SHP77 treated with DMSO at 0.1 percent for 48 hours (cell line): Measurements from ENCODE around the gene ZFAND6.
"Not testable (repeated sequence)": the region's sequence is repeated elsewhere in the genome, so short reads cannot be mapped to it uniquely, and the experiment has no call there.

Experiments used
- DNase-seq: peaks from one replicate; lab custom pipeline; 2025; lab: John Stamatoyannopoulos, UW

ZFAND6 gene

DNA sequence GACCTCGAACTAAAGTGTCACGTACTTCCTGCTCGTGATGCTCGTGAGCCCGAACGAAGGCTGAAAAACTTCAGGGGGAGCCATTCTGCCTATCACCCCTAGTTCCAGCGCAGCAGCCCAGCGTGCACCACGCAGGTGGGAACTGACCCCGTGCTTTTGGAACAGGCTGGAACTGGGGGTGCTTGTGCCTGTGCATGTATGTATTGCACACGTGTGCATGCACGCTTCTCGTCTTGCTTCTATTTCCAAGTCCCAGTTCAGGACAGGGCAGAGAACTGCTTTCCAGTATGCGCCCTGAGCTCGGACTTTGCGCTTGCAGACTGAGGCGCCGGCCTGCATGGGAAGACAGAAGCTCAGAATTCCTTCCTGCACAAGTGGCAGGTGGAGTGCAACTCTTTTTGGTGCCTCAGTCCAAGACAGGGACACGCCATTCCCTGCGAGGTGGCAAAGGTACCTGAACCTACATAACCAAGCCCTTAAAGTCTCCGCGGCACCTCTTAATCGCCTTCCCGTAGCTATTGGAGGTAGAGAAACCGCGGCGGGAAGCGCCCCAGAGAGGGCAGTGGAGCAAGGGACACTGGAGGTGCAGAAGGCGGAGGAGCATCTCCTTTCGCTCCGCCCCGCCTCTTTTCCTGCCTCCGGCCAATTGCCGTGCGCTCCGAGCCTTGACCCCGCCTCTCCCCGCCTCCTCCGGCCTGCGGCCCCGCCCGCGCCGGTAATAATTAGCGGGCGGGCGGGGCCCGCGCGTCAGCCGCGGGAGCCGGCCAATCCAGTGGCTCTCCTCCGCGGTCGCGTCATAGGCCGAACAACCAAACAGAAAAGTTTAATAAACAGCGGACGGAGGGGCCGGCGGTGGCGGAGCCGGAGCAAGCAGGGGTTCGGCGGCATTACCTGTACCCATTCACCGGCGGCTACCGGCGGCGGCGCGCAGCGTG is at the start of gene ZFAND6:
Gene ZFAND6 (plus strand): TSS at position 826 of the 935 bp plus-strand sequence. CDS start 60,669 bp downstream, outside the sequence.
- peak; percentile 87 for DNase-seq

DNA sequence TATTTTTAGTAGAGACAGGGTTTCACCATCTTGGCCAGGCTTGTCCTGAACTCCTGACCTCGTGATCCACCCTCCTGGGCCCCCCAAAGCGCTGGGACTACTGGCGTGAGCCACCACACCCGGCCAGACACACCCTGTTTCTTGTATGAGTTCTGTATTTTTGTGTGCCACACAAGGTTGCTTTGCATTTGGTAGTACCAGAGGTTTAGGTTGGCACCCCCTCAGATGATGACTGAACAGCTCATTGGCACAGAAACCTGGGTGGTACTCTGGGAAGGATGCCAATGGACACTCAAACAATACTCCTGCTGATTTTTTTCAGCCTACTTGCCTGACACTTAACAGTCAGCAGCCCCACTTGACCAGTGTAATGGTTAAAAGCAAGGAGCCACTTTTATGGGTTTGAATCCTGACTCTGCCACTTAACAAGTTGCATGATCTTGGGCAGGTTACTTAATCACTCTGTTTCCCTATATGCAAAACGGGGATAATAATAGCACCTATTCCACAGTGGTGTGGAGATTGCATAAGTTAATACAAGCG is 49.3 kb upstream of the ZFAND6 start:
- DNase-seq = no peak

DNA sequence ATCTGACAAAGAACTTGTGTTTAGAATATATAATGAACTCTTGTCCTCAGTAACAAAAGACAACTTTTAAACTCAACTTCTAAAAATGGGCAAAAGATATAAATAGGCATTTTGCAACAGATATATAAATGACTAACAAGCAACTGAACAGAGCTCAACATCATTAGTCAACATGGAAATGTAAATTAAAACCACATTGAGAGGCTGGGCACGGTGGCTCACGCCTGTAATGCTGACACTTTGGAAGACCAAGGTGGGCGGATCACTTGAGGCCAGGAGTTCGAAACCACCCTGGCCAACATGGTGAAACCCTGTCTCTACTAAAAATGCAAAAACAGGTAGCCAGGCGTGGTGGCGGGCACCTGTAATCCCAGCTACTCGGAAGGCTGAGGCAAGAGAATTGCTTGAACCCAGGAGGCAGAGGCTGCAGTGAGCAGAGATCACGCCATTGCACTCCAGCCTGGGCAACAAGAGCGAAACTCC is 48.4 kb upstream of the ZFAND6 start:
- not testable (repeated sequence) for DNase-seq

DNA sequence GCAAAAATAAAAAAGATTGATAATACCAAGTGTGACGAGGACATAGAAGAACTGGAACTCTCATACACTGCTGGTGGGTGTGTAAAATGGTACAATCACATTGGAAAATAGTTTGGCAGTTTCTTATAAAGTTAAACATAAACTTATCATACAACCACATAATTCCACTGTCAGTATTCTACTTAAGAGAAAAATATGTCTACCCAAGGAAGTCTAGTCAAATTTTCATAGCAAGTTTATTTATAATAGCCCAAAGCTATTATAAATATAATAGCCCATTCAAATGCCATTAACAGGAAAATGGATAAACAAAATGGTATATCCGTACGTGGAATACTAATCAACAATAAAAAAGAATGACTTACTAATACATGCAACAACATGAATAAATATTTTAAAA is 47.9 kb upstream of the ZFAND6 start:
- no peak for DNase-seq

DNA sequence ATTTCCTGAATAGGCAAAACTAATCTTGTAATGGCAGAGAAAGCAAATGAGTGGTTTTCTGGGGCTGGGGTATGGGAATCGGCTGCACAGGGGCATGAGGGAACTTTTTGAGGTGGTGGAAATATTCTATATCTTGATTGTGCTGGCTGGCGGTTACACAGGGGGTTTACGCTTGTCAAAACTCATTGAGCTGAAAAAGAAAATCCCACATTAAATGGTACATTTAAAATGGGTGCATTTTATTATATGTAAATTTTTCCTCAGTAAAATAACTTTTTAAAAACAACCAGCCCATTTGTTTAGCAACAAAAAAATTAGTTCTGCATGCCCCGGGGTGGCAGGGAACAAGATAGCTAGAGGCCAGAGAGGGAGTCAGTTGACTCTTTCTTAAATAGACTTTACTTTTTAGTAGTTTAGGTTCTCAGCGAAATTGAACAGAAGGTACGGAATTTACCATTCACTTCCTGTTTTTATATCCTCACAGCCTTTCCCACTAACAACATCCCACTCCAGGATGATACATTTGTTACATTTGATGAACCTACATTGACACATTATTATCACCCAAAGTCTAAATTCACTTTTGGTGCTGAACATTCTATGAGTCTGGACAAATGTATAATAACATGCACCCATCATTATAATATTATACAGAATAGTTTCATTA is 47.3 kb upstream of the ZFAND6 start:
- DNase-seq = no peak

DNA sequence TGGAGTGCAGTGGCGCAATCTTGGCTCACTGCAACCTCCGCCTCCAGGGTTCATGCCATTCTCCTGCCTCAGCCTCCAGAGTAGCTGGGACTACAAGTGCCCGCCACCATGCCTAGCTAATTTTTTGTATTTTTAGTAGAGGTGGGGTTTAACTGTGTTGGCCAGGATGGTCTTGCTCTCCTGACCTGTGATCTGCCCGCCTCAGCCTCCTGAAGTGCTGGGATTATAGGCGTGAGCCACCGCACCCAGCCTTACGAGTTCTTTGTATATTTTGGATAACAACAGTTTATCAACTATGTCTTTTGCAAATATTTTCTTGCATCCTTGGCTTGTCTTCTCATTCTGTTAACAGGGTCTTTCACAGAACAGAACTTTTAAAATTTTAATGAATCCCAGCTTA is 45.3 kb upstream of the ZFAND6 start:
- not testable (repeated sequence) for DNase-seq

DNA sequence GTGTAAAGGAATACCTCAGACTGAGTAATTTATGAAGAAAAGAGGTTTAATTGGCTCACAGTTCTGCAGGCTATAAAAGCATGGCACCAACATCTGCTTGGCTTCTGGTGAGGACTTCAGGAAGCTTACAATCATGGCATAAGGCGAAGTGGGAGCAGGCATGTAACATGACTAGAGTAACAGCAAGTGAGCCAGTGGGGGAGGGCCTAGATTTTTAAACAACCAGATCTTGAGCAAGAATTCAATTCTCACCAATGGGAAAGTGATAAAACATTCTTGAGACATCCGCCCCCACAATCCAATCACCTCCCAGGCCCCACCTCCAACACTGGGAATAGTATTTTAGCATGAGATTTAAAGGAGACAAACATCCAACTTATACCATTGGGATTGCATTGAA is 44.3 kb upstream of the ZFAND6 start:
- no peak for DNase-seq

DNA sequence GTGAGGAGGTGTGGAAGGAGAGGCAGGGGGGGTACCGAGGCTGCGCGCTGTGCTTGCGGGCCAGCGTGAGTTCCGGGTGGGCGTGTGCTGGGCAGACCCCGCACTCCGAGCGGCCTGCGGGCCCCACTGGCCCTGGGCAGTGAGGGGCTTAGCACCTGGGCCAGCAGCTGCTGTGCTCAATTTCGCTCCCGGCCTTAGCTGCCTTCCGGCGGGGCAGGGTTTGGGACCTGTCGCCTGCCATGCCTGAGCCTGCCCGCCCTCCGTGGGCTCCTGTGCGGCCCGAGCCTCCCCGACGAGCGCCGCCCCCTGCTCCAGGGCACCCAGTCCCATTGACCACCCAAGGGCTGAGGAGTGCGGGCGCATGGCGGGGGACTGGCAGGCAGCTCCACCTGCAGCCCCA is 43.0 kb upstream of the ZFAND6 start:
- not testable (repeated sequence) for DNase-seq

DNA sequence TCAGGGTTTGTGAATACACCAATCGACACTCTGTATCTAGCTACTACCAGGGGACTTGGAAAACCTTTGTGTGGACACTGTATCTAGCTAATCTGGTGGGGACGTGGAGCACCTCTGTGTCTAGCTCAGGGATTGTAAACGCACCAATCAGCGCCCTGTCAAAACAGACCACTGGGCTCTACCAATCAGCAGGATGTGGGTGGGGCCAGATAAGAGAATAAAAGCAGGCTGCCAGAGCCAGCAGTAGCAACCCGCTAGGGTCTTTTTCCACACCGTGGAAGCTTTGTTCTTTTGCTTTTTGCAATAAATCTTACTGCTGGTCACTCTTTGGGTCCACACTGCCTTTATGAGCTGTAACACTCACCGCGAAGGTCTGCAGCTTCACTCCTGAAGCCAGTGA is 42.3 kb upstream of the ZFAND6 start:
- not testable (repeated sequence) for DNase-seq

DNA sequence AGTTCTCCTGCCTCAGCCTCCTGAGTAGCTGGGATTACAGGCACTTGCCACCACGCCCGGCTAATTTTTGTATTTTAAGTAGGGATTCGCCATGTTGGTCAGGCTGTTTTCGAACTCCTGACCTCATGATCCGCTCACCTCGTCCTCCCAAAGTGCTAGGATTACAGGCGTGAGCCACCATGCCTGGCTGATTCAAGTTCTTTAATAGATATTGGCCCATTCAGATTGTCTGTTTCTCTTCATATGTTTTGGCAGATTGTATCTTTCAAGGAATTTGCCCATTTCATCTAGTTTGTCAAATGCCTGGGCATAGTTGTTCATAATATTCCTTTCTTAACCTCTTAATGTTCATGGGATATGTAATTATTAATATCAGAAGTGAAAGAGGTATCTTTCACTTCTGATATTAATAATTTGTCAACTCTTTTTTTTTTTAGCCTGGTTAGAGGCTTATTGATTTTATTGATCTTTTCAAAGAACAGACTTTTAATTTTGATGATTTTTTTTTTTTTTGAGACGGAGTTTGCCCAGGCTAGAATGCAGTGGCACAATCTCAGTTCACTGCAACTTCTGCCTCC is 40.2 kb upstream of the ZFAND6 start:
- DNase-seq = no peak

DNA sequence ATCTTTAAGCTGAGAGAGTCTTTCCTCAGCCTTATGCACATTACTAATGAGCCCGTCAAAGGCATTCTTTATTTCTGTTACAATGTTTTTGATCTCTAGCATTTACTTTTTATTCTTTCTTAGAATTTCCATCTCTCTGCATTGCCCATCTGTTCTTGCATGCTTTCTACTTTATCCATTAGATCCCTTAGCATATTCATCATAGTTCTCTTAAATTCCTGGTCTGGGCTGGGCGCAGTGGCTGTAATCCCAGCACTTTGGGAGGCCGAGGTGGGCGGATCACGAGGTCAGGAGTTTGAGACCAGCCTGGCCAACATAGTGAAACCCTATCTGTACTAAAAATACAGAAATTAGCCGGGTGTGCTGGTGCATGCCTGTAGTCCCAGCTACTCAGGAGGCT is 39.3 kb upstream of the ZFAND6 start:
- not testable (repeated sequence) for DNase-seq

DNA sequence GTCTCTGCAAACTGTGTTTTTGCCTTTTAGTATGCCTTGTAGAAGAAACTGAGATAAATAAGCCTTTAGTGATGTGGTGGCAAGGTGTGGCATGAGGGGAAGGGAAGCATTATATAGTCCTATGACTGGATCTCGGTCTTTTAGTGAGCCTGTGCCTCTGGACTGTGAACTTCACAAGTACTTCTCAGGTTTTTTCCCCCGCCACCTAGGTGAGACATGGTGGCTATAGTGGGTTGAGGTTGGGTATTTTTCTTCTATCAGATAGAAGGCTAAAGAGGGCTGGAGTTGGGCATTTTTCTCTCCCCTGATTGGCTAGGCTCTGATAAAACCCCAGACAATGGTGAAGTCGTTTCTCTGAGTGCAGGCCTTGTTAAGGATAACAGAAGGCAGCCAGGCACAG is 38.7 kb upstream of the ZFAND6 start:
- no peak for DNase-seq

DNA sequence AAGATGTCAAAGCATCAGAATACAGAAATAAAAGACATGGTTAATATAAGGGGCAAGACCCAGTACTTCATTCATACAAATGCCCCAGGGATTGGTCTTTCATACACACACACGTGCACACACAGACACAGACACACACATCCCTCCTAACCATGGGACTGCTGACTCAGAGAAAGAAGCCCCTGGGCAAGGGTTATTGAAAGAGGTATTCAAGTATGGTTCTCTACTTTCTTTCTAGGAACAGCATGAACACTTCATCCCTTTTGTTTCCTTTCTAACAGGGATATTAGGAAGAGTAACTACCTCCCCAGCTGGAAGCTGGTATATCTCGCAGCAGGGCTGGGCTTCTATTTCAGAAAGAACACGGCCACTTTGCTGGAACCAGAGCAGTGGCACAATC is 33.2 kb upstream of the ZFAND6 start:
- DNase-seq = no peak

DNA sequence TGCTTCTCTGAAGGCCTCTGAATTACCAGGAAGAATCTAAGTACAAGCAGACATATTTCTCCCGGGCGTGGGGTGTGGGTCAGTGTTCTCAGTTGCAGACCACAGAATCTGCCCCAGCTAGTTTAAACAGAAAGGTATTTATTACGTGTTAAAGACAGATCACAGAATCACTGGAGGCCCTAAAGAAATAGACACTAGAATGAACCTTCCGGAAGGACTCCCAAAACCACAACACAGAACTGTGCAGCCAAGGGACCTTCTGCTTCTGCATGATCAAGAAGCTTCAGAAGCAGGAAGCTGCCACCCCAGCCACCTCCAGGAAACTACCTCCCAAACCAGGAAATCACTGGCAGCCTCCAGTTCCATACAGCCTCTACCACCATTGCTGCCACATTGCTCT is 32.7 kb upstream of the ZFAND6 start:
- DNase-seq = no peak

DNA sequence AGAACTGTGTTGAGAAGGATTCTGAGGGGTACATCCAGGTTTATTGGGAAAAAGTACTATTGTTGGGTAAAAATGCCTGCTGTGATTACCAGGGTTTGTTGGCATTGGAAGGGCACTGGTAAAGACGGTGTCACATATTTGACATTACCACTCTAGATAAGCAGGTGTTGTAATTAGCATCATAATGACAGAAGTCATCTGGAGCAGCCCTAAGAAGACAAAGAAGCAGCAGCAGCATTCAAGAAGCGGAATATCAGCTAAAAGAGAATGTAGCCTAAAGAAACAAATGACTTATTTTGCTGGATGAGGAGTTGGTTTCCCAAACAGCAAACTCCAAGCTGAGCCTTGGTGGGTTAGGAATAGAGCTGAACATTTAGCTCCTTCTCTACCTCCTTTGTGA is 30.5 kb upstream of the ZFAND6 start:
- no peak for DNase-seq

DNA sequence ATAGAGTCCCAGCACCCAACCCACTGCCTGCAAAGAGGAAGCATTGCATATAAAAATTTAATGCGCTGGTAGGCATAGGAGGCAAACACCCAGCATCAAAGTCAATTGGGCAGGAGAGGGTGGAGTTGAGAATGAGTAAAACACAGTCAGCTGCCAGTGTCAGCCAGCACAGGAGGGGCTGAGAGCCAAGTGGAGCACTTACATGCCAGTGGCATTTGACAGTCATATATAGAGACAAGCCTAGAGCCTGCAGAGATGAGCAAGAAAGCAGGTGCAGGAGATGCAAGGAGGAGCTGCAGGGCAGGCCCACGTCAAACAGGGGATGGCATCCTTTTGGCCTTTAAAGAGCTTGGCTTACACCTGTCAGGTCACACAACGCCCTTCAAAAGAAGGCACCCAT is 27.6 kb upstream of the ZFAND6 start:
- DNase-seq = no peak

DNA sequence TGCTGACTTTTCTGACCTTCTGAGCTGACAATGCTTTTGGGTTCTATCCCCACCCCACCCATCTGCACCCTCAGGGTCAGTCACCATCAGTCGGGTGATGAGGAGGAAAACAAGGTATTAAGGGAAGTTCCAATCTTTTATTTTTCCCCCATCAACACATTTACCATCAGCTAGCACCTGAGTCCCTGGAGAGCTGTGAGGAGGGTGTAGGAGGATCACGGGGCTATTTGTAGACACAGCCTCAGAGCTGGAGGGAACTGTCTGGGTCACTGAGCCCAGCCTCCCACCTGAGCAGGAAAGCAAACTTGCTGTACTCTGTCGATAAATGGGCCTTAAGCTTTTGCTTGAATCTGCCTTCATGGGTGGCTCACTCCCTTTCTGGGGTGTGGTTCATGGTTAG is 24.8 kb upstream of the ZFAND6 start:
- DNase-seq = no peak

DNA sequence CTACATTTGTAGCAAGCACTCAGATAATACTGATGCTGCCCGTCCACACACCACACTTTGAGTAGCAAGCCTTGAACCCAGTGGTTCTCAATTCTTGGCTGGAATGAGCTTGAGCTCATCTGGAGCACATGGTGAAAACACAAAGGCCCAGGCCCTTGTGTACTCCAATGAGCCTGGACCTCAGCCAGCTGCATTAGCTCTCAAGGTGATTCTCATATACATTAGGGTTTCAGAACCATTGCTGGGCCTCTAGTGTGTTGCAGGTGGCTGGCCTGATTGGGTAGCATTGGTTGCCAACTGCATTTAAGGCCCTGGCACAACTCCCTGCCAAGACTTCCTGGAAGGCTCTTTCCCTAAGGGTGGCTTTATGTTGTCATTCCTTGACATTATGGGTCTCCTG is 23.4 kb upstream of the ZFAND6 start:
- DNase-seq = no peak

DNA sequence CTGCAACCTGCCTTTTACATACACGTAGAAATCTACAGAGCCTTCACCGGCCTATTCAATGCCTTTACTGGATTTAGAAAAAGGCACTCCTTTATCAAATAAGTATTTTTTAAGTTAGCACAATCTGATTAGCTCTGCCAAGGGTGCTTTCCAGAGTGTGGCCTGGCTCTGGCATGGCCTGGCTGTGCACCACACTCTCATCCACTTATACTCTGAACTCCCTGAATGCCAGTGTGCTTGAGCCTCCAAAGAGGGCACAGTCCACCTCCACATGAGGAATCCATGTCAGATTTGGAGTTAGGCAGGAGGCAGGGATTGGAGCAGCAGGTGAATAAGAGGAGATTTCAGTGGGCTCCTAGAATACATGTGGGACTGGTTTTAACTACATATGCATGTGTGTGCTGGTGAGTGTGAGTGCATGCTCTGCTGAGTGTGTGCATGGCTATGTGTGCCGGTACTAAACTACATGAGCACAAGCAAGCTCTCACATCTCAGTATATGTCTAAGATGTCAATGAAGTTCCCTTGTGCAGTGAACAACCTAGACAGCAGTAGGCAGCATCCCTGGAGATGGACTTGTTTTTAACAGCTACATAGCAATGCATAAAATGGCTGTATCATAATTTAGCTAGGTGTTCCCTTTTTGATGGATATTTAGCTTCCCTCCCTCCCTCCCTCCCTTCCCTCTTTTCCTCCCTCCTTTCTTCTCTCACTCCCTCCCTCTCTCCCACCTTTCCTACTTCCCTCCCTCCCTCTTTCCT is 17.8 kb upstream of the ZFAND6 start:
- no peak for DNase-seq

DNA sequence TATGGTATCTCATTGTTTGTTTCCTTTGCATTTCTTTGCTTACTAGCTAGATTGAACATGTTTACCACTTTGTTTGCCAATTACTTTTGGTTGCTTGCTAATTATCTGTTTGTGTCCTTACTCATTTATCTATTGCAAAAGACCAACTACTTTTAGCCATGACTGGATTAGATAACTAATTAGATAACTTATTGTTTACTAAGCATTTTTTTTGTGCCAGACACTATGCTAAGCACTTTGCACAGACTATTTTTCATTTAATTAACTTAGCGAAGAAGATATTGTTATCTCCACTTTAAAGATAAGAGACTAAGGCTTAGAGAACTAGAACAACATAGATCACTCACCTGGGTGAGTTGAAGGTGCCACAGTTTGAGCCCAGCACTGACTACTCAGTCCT is 16.9 kb upstream of the ZFAND6 start:
- no peak for DNase-seq

DNA sequence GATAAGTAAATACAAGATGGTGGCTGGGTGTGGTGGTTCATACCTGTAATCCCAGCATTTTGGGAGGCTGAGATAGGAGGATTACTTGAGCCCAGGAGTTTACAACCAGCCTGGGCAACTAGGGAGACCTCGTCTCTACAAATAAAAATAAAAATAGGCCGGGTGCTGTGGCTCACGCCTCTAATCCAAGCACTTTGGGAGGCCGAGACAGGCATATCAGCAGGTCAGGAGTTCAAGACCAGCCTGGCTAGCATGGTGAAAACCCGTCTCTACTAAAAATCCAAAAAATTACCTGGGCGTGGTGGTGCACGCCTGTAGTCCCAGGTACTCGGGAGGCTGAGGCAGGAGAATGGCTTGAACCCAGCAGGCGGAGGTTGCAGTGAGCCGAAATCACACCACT is 14.3 kb upstream of the ZFAND6 start:
- not testable (repeated sequence) for DNase-seq

DNA sequence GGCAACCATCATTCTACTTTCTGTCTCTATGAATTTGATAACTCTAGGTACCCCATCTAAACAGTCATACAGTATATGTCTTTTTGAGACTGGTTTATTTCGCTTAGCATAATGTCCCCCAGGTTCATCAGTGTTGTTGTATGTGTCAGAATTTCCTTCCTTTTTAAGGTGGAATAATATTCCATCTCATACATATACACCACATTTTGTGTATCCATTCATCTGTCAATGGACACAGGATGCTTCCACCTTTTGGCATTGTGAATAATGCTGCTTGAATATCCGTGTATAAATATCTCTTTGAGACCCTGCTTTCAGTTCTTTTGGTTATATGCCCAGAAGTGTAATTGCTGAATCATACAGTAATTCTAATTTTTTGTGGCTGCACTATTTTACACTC is 10.4 kb upstream of the ZFAND6 start:
- DNase-seq = no peak
